ENCODE measurements around the gene ORAI1.
A peak's percentile ranks its signal among the peaks of the same experiment; 100 is the strongest.
"Not testable (repeated sequence)": the region's sequence is repeated elsewhere in the genome, so short reads cannot be mapped to it uniquely, and the experiment has no call there.

ORAI1 gene

GRCh38 chr12:121579981-121580868, 46.1 kb upstream of the ORAI1 start:
- FAIRE-seq: no peak
- DNase-seq (ENCODE audit: insufficient read length, low spot score): peak; percentile 40
- no peak for TF ChIP-seq CTCF (IDR thresholded peaks at IDR 0.05; ENCODE audit: insufficient read depth, missing control alignments)

GRCh38 chr12:121580959-121581685, 45.2 kb upstream of the ORAI1 start, which contains the start of gene KDM2B:
KDM2B (minus strand) TSS chr12:121581023; CDS start chr12:121580911, 112 bp downstream.
- FAIRE-seq (no peak), DNase-seq (ENCODE audit: insufficient read length, low spot score) (no peak)
- TF ChIP-seq CTCF (IDR thresholded peaks at IDR 0.05; ENCODE audit: insufficient read depth, missing control alignments): no peak

GRCh38 chr12:121581686-121582429, 44.5 kb upstream of the ORAI1 start:
- DNase-seq (ENCODE audit: insufficient read length, low spot score) (no peak), FAIRE-seq (no peak)
- TF ChIP-seq CTCF (IDR thresholded peaks at IDR 0.05; ENCODE audit: insufficient read depth, missing control alignments): no peak

GRCh38 chr12:121582583-121583333, 43.6 kb upstream of the ORAI1 start:
- no peak for DNase-seq (ENCODE audit: insufficient read length, low spot score)
- no peak for TF ChIP-seq CTCF (IDR thresholded peaks at IDR 0.05; ENCODE audit: insufficient read depth, missing control alignments)
- FAIRE-seq: no peak

GRCh38 chr12:121583334-121583661, 43.0 kb upstream of the ORAI1 start:
- DNase-seq (ENCODE audit: insufficient read length, low spot score); FAIRE-seq: not testable (repeated sequence)

- FAIRE-seq; DNase-seq (ENCODE audit: insufficient read length, low spot score): not testable (repeated sequence)
Measured at GRCh38 chr12:121584885-121585284, 41.4 kb upstream of the ORAI1 start.

- FAIRE-seq (no peak), DNase-seq (ENCODE audit: insufficient read length, low spot score) (no peak)
- TF ChIP-seq CTCF (IDR thresholded peaks at IDR 0.05; ENCODE audit: insufficient read depth, missing control alignments): no peak
Measured at GRCh38 chr12:121590476-121591143, 35.7 kb upstream of the ORAI1 start.
